Skeletal muscle satellite cell (primary cell): ENCODE results near the gene PXDC1.
A peak's percentile ranks its signal among the peaks of the same experiment; 100 is the strongest.
"Not testable (repeated sequence)": the region's sequence is repeated elsewhere in the genome, so short reads cannot be mapped to it uniquely, and the experiment has no call there.

Source experiments
- H3K27me3 ChIP-seq: 2 replicates; pipeline ENCODE4 v1.7.0; 2013; ENCODE audit warnings: low read length; ENCODE audit not compliant: control insufficient read depth, insufficient read depth
- H3K36me3 ChIP-seq: 2 replicates; pipeline ENCODE4 v1.7.0; 2013; ENCODE audit warnings: mild to moderate bottlenecking, control low read depth, low read length; ENCODE audit not compliant: insufficient read depth
- H3K4me1 ChIP-seq: 2 replicates; pipeline ENCODE4 v1.7.0; 2013; ENCODE audit warnings: low read length; ENCODE audit not compliant: control insufficient read depth, insufficient read depth
- H3K4me2 ChIP-seq: 2 replicates; pipeline ENCODE4 v1.7.0; 2013; ENCODE audit warnings: mild to moderate bottlenecking, low read length
- H3K4me3 ChIP-seq: 2 replicates; pipeline ENCODE4 v1.7.0; 2013; ENCODE audit warnings: low read length
- H3K9ac ChIP-seq: 2 replicates; pipeline ENCODE4 v1.7.0; 2013; ENCODE audit warnings: mild to moderate bottlenecking, low read depth, low read length, moderate library complexity
- H3K9me3 ChIP-seq: replicated peaks from 2 replicates; pipeline ENCODE4 v1.7.0; 2013; ENCODE audit warnings: mild to moderate bottlenecking, control low read depth, low read length

The PXDC1 gene

GRCh38 chr6:3778701-3779573 lies 27.4 kb upstream of the PXDC1 start:
- H3K4me3 ChIP-seq, result no peak overlapping the region
- H3K9me3 ChIP-seq, result no peaks in the 10 kb centered on the region
- no peaks in the 10 kb centered on the region for H3K4me1 ChIP-seq

DNA sequence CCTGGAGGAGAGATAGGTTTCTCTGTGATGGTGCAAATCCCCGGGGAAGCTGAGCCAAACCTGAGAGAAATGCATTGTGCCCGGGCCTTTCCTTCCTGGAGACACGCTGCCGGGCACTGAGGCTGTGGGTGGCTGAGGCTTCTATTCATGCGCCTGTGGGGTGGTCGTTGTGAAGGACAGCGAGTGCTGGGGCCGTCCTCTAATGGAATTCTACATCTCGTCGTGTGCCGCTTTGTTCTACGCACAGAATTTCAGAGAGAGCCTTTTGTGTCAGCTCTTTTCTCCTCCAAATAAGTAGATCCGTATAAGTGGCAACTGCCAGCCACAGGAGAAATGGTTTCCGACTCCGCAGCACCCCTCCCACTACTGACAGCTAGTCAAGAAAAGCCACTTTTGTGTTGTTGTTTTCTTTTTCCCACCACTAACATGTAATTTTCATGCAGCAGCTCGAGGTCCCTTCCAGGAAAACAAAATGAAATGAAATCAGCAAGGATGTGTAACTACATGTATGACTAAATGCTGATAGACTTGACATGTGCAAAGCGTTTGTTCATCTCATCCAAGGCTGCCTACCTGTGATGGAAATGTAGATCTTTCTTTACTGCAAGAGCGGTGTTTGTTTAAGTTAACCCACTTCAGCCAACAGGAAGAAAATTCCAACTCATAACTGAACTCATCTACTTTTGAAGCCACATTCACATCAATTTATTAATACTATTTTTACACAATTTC lies 26.4 kb upstream of the PXDC1 start:
- H3K4me3 ChIP-seq, result no peak overlapping the region
- no peak overlapping the region for H3K9ac ChIP-seq
- H3K4me2 ChIP-seq, result no peak overlapping the region
- no peaks in the 10 kb centered on the region for H3K9me3 ChIP-seq
- no peaks in the 10 kb centered on the region for H3K4me1 ChIP-seq
- H3K36me3 ChIP-seq, result no peaks in the 10 kb centered on the region
- no peaks in the 10 kb centered on the region for H3K27me3 ChIP-seq

More at GRCh38 chr6:3778701-3779573, 27.4 kb upstream of the PXDC1 start:
- Histone ChIP-seq H3K9ac (no peak overlapping the region), H3K27me3 (no peaks in the 10 kb centered on the region), H3K4me2 (no peak overlapping the region), H3K36me3 (no peaks in the 10 kb centered on the region)

GRCh38 chr6:3776881-3777507 lies 25.5 kb upstream of the PXDC1 start:
- H3K4me1 ChIP-seq, result no peaks in the 10 kb centered on the region
- no peaks in the 10 kb centered on the region for H3K27me3 ChIP-seq
- H3K36me3 ChIP-seq, result no peaks in the 10 kb centered on the region
- H3K9me3 ChIP-seq, result no peaks in the 10 kb centered on the region
- H3K4me3 ChIP-seq, result no peak overlapping the region
- H3K4me2 ChIP-seq, result no peak overlapping the region
- H3K9ac ChIP-seq, result no peak overlapping the region

DNA sequence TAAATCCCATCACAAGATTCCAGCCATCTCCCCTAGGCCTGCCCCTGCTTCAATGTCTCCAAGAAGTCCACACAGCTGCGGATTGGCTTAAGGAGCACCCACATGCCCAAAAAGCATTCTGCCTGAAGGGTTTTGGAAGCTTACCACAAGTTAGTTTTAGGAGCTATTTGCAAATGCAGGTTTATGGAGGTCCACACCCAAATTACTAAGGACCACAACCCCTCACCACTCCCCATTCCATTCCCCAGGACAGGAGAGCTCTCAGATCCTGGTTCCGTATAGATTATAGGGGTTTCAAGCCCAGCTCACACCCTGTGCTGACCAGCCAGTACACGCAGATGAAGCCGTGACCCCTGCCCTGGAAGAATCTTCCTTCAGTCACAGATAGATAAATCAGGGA lies 24.3 kb upstream of the PXDC1 start:
- Histone ChIP-seq H3K9ac (no peak overlapping the region), H3K4me3 (no peak overlapping the region), H3K4me2 (no peak overlapping the region), H3K36me3 (no peaks in the 10 kb centered on the region), H3K4me1 (no peaks in the 10 kb centered on the region), H3K27me3 (no peaks in the 10 kb centered on the region), H3K9me3 (no peaks in the 10 kb centered on the region)

- H3K4me1 ChIP-seq, result no peaks in the 10 kb centered on the region
- no peak overlapping the region for H3K9ac ChIP-seq
- no peak overlapping the region for H3K4me3 ChIP-seq
- no peaks in the 10 kb centered on the region for H3K36me3 ChIP-seq
- no peaks in the 10 kb centered on the region for H3K27me3 ChIP-seq
- no peak overlapping the region for H3K4me2 ChIP-seq
- H3K9me3 ChIP-seq, result no peaks in the 10 kb centered on the region
Observed at GRCh38 chr6:3775386-3775785, 23.9 kb upstream of the PXDC1 start.

DNA sequence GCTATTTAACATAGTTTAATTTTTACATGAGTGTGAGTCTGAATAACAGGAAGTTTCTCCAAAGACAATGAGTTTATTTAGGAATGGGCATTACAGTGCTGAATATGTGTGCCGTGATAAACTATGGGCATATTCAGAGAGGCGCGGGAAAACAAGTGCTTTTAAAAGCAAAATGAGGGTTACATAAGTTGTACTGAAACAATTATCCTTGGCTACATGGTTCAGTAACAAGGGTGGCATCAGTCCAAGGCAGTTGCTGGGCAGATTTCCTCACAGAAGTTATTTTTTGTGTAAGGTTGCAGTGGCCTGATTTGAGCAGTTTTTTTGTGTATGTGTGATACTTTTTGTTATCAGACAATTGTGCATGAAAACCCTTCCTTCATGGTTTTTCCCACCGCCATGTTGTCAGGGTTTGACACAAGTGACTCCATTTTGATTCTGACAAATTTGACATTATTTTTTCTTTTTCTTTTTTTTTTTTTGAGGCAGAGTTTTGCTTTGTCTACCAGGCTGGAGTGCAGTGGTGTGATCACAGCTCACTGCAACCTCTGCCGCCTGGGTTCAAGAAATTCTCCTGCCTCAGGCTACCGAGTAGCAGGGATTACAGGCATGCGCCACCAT lies 22.3 kb upstream of the PXDC1 start:
- Histone ChIP-seq H3K4me1 (peaks cover 9% of the 10 kb centered on the region), H3K4me2 (no peak overlapping the region), H3K9ac (no peak overlapping the region), H3K27me3 (no peaks in the 10 kb centered on the region), H3K9me3 (no peaks in the 10 kb centered on the region), H3K4me3 (no peak overlapping the region), H3K36me3 (no peaks in the 10 kb centered on the region)

- not testable (repeated sequence) for H3K4me3 ChIP-seq, H3K9ac ChIP-seq, H3K27me3 ChIP-seq, H3K36me3 ChIP-seq, H3K9me3 ChIP-seq, H3K4me2 ChIP-seq
- peaks cover 13% of the 10 kb centered on the region for H3K4me1 ChIP-seq
Observed at GRCh38 chr6:3772127-3772999, 20.9 kb upstream of the PXDC1 start.

DNA sequence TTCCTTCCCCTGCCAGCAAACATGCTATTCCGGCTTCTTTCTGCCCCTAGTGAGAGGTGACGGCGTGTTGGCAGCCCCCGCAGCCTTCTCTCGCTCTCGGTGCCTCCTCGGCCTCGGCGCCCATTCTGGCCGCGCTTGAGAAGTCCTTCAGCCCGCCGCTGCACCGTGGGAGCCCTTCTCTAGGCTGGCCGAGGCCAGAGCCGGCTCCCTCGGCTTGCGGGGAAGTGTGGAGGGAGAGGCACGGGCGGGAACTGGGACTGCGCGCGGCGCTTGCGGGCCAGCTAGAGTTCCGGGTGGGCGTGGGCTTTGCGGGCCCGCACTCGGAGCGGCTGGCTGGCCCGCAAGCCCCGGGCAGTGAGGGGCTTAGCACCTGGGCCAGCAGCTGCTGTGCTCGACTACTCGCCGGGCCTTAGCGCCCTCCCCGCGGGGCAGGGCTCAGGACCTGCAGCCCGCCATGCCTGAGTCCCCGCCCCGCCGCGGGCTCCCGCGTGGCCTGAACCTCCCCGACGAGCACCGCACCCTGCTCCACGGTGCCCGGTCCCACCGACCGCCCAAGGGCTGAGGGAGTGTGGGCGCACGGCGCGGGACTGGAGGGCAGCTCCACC lies 20.0 kb upstream of the PXDC1 start:
- H3K36me3 ChIP-seq, result no peaks in the 10 kb centered on the region
- H3K4me2 ChIP-seq, result no peak overlapping the region
- no peaks in the 10 kb centered on the region for H3K9me3 ChIP-seq
- no peaks in the 10 kb centered on the region for H3K27me3 ChIP-seq
- H3K4me3 ChIP-seq, result no peak overlapping the region
- H3K9ac ChIP-seq, result no peak overlapping the region
- H3K4me1 ChIP-seq, result peaks cover 20% of the 10 kb centered on the region

GRCh38 chr6:3770023-3770720 lies 18.7 kb upstream of the PXDC1 start:
- no peaks in the 10 kb centered on the region for H3K27me3 ChIP-seq
- no peak overlapping the region for H3K9ac ChIP-seq
- H3K36me3 ChIP-seq, result no peaks in the 10 kb centered on the region
- no peaks in the 10 kb centered on the region for H3K9me3 ChIP-seq
- H3K4me1 ChIP-seq, result peaks cover 34% of the 10 kb centered on the region
- H3K4me3 ChIP-seq, result no peak overlapping the region
- peak overlapping the region; percentile 20 for H3K4me2 ChIP-seq

- no peaks in the 10 kb centered on the region for H3K27me3 ChIP-seq
- no peaks in the 10 kb centered on the region for H3K9me3 ChIP-seq
- no peak overlapping the region for H3K9ac ChIP-seq
- H3K36me3 ChIP-seq, result no peaks in the 10 kb centered on the region
- peak overlapping the region; percentile 20 for H3K4me2 ChIP-seq
- peaks cover 35% of the 10 kb centered on the region for H3K4me1 ChIP-seq
- H3K4me3 ChIP-seq, result no peak overlapping the region
Observed at GRCh38 chr6:3769610-3770009, 18.1 kb upstream of the PXDC1 start.
